Fibroblast of lung (primary cell): ENCODE data around the gene TBX15.

ENCODE experiments used
- CTCF ChIP-seq, 2 donors: IDR thresholded peaks in 1 of 2; conservative IDR thresholded peaks in 1 of 2; 1 replicate in 1 of 2; 2 replicates in 1 of 2; pipeline ENCODE4 v1.5.1; 2011 to 2012; ENCODE audit warnings: low read length in 2 of 2, control low read depth in 1 of 2, inconsistent platforms in 1 of 2, low read depth in 1 of 2, mild to moderate bottlenecking in 1 of 2
- EZH2 ChIP-seq: IDR thresholded peaks from 2 replicates; pipeline ENCODE4 v1.5.1; 2012; ENCODE audit warnings: low read length, control low read depth, mild to moderate bottlenecking; ENCODE audit errors: missing control alignments

DNA sequence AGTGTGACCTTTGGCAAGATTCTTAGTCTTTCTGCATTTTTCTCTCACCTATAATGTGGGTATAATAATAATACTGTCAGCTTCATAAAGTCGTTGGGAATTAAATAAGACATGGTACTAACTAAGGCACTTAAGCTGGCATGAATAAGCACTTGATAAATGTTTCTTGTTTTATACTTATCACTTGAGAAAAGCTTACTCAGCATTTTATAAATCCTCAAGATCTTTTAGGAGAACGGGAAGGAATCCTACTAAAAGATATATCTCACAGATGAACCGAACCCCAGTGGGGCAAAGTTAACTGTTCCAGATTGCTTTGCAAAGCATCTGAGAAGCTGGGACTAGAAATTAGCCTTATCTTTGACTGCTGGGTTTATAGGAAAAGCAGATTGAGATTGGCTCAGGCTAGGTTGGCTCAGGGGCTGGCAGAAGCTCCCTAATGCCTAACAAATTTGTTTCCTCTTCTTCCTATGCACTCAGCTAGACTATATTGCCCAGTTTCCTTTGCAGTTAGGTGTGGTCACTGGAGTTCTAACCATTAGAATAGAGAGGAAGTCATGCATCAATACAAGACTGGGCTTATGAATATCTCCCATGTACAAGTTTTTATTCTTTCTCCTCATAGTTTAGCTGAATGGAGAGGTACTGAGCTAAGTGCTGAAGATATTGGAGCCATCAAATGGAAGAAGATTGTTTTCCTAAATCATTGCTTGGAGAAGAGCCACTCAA, 110.3 kb downstream of the TBX15 start:
- TF ChIP-seq CTCF (conservative IDR thresholded peaks at IDR 0.05 in 1 of 2, IDR thresholded peaks at IDR 0.05 in 1 of 2; ENCODE audit: low read depth in 1 of 2, low read length in 2 of 2), result no peak
- no peak for TF ChIP-seq EZH2
